Measurements from ENCODE around the gene NEK7. TPM values are rescaled to one million over a fixed set of nuclear protein-coding genes. Genes with fewer than 3 reads are reported as not detected.

The NEK7 gene
- 12.7 to 22.0 TPM (median 18.8 TPM) in 5 replicates for total RNA-seq (2022; extraction: Qiagen RNA extraction)

DNA sequence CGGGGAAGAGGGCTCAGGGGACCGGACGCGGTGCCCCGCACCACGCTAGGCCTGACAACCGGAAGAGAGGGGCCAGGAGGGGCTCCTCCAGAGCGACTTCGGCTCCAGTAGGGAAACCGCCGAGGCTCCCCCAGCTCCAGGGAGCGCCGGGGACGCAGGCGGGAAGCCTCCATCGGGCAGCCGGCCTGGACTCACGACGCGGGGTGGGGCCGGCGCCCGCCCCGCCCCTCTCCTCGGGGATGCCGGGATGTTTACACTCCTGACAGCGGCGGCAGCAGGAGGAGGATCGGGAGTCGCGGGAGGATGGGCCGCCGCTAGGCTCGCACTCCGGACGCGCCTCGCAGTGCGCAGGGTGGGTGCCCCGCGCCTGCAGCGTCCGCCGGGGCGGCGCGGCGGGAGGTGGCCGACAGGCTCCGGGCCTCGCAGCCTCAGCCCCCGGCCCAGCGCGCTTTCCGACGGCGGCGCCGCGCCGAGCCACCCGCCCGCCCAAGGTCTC, at the start of gene NEK7:
NEK7 (plus strand) TSS at position 254 of the 496 bp plus-strand sequence. CDS start 75,583 bp downstream, outside the sequence.

Other genes with a start within 250 kb of the NEK7 start
- gene LHX9, start 239.6 kb upstream of the NEK7 start, total RNA-seq (2022; extraction: Qiagen RNA extraction) = 0.06 to 0.10 TPM (median 0.07 TPM) in 5 replicates

All from A549 treated with CORT108297 at 1 μM for 4 hours (cell line).